Kidney (tissue), 14 donors: ENCODE results near the gene DST. TPM values are rescaled to one million over a fixed set of nuclear protein-coding genes. Genes with fewer than 3 reads are reported as not detected.

Experiments used
- DNase-seq, 5 donors: peaks; one replicate each; pipeline ENCODE4 v3.0.0-alpha.2; 2013 to 2020
- FAIRE-seq: peaks from 2 replicates; lab custom pipeline; 2012; peaks lifted over from hg19 to GRCh38; lab: Jason Lieb, UNC
- H3K27ac ChIP-seq, 2 donors: one replicate each; pipeline ENCODE4 v1.7.0; 2013; ENCODE audit warnings: low read depth in 2 of 2, low read length in 2 of 2, inconsistent platforms in 1 of 2
- H3K27me3 ChIP-seq: one replicate; pipeline ENCODE4 v1.7.1; 2013; ENCODE audit warnings: low read length, inconsistent platforms; ENCODE audit not compliant: control insufficient read depth, insufficient read depth
- H3K36me3 ChIP-seq, 3 donors: one replicate each; pipeline versions ENCODE4 v1.7.0 to v1.7.1; 2013; ENCODE audit warnings: low read length in 3 of 3, control low read depth in 1 of 3, inconsistent platforms in 1 of 3; ENCODE audit not compliant: insufficient read depth in 3 of 3, control insufficient read depth in 2 of 3
- H3K4me1 ChIP-seq, 3 donors: one replicate each; pipeline versions ENCODE4 v1.7.0 to v1.7.1; 2013; ENCODE audit warnings: low read length in 3 of 3, inconsistent platforms in 1 of 3, low read depth in 1 of 3; ENCODE audit not compliant: control insufficient read depth in 2 of 3, insufficient read depth in 2 of 3
- H3K4me3 ChIP-seq, 3 donors: one replicate each; pipeline versions ENCODE4 v1.7.0 to v1.8.1; 2013; ENCODE audit warnings: low read length in 3 of 3, control low read depth in 1 of 3, inconsistent platforms in 1 of 3
- H3K9ac ChIP-seq, 3 donors: one replicate each; pipeline versions ENCODE4 v1.7.0 to v1.7.1; 2013; ENCODE audit warnings: low read length in 3 of 3, control low read depth in 1 of 3, inconsistent platforms in 1 of 3
- H3K9me3 ChIP-seq, 3 donors: one replicate each; pipeline versions ENCODE4 v1.7.0 to v1.7.1; 2013; ENCODE audit warnings: low read length in 3 of 3, control low read depth in 1 of 3, inconsistent platforms in 1 of 3; ENCODE audit not compliant: control insufficient read depth in 2 of 3, insufficient read depth in 1 of 3
- intact Hi-C: fragments of 100-400 bp; cut with DNase I; formaldehyde crosslinking; loops from one replicate; pipeline ENCODE4 v1.11.1; 2022
- polyA plus RNA-seq: library from polyadenylated mRNA; stranded (reverse); fragments of 350-450 nt; fragmentation: Illumina TruSeq; extraction: RNeasy Lipid Tissue Mini Kit (QIAGEN cat#74804); gene quantifications from one replicate; pipeline ENCODE4 v1.2.3, GENCODE V29; 2014; ENCODE audit warnings: low read depth, low replicate concordance; ENCODE audit not compliant: insufficient read depth
- total RNA-seq: library from RNA; stranded (reverse); fragmentation: NEBNext Ultra II Directional; extraction: Animal tissue kit (Norgen Biotek cat#: 25700); gene quantifications from one replicate; pipeline ENCODE4 v1.2.1, GENCODE V29; 2021
- TF ChIP-seq, protein P1 (sequence below): IDR thresholded peaks from 3 replicates; pipeline ENCODE4 v1.5.1; 2012; ENCODE audit warnings: mild to moderate bottlenecking, moderate library complexity, borderline replicate concordance; ENCODE audit not compliant: insufficient read depth; ENCODE audit errors: extremely low read depth
- donor health status: control.
- donor health status: control.
- donor health status: control.
- donor health status: control.
- donor health status: control.
- donor health status: DM: yes; HTN: yes; CAD: no.
- donor health status: Normal renal cell carcinoma (clear cell type).

DST gene
- total and polyA plus RNA-seq, 2 donors from 2014 or later, result 68.2 to 259 TPM

- TF ChIP-seq, protein P1, sequence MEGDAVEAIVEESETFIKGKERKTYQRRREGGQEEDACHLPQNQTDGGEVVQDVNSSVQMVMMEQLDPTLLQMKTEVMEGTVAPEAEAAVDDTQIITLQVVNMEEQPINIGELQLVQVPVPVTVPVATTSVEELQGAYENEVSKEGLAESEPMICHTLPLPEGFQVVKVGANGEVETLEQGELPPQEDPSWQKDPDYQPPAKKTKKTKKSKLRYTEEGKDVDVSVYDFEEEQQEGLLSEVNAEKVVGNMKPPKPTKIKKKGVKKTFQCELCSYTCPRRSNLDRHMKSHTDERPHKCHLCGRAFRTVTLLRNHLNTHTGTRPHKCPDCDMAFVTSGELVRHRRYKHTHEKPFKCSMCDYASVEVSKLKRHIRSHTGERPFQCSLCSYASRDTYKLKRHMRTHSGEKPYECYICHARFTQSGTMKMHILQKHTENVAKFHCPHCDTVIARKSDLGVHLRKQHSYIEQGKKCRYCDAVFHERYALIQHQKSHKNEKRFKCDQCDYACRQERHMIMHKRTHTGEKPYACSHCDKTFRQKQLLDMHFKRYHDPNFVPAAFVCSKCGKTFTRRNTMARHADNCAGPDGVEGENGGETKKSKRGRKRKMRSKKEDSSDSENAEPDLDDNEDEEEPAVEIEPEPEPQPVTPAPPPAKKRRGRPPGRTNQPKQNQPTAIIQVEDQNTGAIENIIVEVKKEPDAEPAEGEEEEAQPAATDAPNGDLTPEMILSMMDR, result no peak
- FAIRE-seq, result no peak
- DNase-seq, result no peak
- Histone ChIP-seq H3K4me3 (no peak overlapping the region), H3K27ac (no peak overlapping the region), H3K9ac (no peak overlapping the region), H3K36me3 (peaks cover 4 to 14% (median 8%) of the 10 kb centered on the region in 3 donors), H3K9me3 (no peaks in the 10 kb centered on the region), H3K27me3 (no peaks in the 10 kb centered on the region), H3K4me1 (peaks cover 0 to 6% (median 0%) of the 10 kb centered on the region in 3 donors)
- intact Hi-C loops, result no loop called here
Observed at GRCh38 chr6:56480654-56481337, 161.9 kb downstream of the DST start.

DNA sequence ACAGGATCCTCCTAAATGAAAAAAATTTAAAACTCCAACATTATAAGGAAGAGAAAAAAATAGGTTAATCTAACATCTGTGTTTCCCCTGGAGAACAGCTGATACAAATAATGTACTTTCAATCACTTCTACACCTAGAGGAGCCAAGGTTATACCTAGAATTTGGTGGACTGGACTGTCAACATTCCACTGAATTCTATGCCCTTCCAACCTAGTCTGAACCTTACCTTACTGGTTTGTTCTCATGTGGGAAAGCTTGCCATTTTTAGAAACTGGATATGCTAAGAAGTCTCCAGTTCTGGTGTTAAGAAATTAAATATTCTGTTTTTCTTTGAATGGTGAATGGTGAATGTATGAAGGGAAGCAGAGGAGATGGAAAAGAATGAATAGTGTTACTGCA, 162.4 kb downstream of the DST start:
- H3K9ac ChIP-seq, result no peak overlapping the region
- no peaks in the 10 kb centered on the region for H3K9me3 ChIP-seq
- no peaks in the 10 kb centered on the region for H3K27me3 ChIP-seq
- DNase-seq, result no peak
- H3K36me3 ChIP-seq, result peaks cover 4 to 20% (median 11%) of the 10 kb centered on the region in 3 donors
- TF ChIP-seq, protein P1, result no peak
- intact Hi-C loops, result no loop called here
- peaks cover 0 to 6% (median 0%) of the 10 kb centered on the region in 3 donors for H3K4me1 ChIP-seq
- FAIRE-seq, result no peak
- no peak overlapping the region for H3K27ac ChIP-seq
- H3K4me3 ChIP-seq, result no peak overlapping the region

GRCh38 chr6:56479381-56479780, 163.3 kb downstream of the DST start:
- TF ChIP-seq, protein P1, result no peak
- Histone ChIP-seq H3K9me3 (no peaks in the 10 kb centered on the region), H3K27me3 (no peaks in the 10 kb centered on the region), H3K27ac (no peak overlapping the region), H3K4me1 (peaks cover 0 to under 1% (median 0%) of the 10 kb centered on the region in 3 donors), H3K36me3 (peaks cover 4 to 23% (median 11%) of the 10 kb centered on the region in 3 donors), H3K4me3 (no peak overlapping the region), H3K9ac (no peak overlapping the region)
- FAIRE-seq (no peak), DNase-seq (no peak)
- intact Hi-C loops, result no loop called here

- no peak overlapping the region for H3K9ac ChIP-seq
- no peak overlapping the region for H3K27ac ChIP-seq
- H3K4me1 ChIP-seq, result no peaks in the 10 kb centered on the region
- DNase-seq (no peak), FAIRE-seq (no peak)
- intact Hi-C loops, result no loop called here
- H3K27me3 ChIP-seq, result no peaks in the 10 kb centered on the region
- H3K4me3 ChIP-seq, result no peak overlapping the region
- peaks cover 4 to 27% (median 11%) of the 10 kb centered on the region in 3 donors for H3K36me3 ChIP-seq
- H3K9me3 ChIP-seq, result no peaks in the 10 kb centered on the region
- TF ChIP-seq, protein P1, result no peak
Observed at GRCh38 chr6:56478202-56478601, 164.5 kb downstream of the DST start.
